Lower leg skin (tissue), 3 donors: Measurements from ENCODE around the gene ARRDC1.

Experiments
- CTCF ChIP-seq, 3 donors: fragments of 450-650 bp; IDR thresholded peaks; one replicate each; pipeline ENCODE4 v1.5.1; 2016; ENCODE audit warnings: antibody characterized with exemption in 3 of 3, mild to moderate bottlenecking in 3 of 3, moderate library complexity in 2 of 3
- POLR2A ChIP-seq, 2 donors: fragments of 450-650 bp; IDR thresholded peaks; one replicate each; pipeline ENCODE4 v1.6.1; 2016 to 2017; ENCODE audit warnings: antibody characterized with exemption in 2 of 2, mild to moderate bottlenecking in 1 of 2, moderate library complexity in 1 of 2

GRCh38 chr9:137575716-137576411 is 29.6 kb upstream of the ARRDC1 start:
- TF ChIP-seq CTCF (IDR thresholded peaks at IDR 0.05) (no peak), POLR2A (IDR thresholded peaks at IDR 0.05) (no peak)
